Smooth muscle cell (in vitro differentiated cells): ENCODE data around the gene SHD. TPM values are rescaled to one million over a fixed set of nuclear protein-coding genes. Genes with fewer than 3 reads are reported as not detected.
A peak's percentile ranks its signal among the peaks of the same experiment; 100 is the strongest.

Source experiments
- DNase-seq: peaks from one replicate; lab custom pipeline; 2025; ENCODE audit not compliant: unreplicated experiment; lab: John Stamatoyannopoulos, UW
- H2AFZ ChIP-seq: fragments of 200-600 bp; sonication (generic); 2 replicates; pipeline ENCODE4 v1.6.0; 2016; ENCODE audit warnings: antibody characterized with exemption, low read depth, mild to moderate bottlenecking
- H3F3A ChIP-seq: fragments of 200-600 bp; sonication (generic); 2 replicates; pipeline ENCODE4 v1.6.0; 2017; ENCODE audit warnings: antibody characterized with exemption, low read depth
- H3K27ac ChIP-seq: fragments of 200-600 bp; sonication (generic); 2 replicates; pipeline ENCODE4 v1.5.1; 2016; ENCODE audit warnings: low read depth, mild to moderate bottlenecking
- H3K27me3 ChIP-seq: fragments of 200-600 bp; sonication (generic); 2 replicates; pipeline ENCODE4 v1.6.1; 2016; ENCODE audit warnings: low read depth, mild to moderate bottlenecking
- H3K36me3 ChIP-seq: fragments of 200-600 bp; sonication (generic); 2 replicates; pipeline ENCODE4 v1.5.1; 2016; ENCODE audit warnings: low read depth
- H3K4me1 ChIP-seq: fragments of 200-600 bp; sonication (generic); 2 replicates; pipeline ENCODE4 v1.5.1; 2016; ENCODE audit warnings: low read depth
- H3K4me2 ChIP-seq: fragments of 200-600 bp; sonication (generic); 2 replicates; pipeline ENCODE4 v1.6.0; 2016; ENCODE audit warnings: mild to moderate bottlenecking
- H3K4me3 ChIP-seq: fragments of 200-600 bp; sonication (generic); 2 replicates; pipeline ENCODE4 v1.5.1; 2016; ENCODE audit warnings: mild to moderate bottlenecking
- H3K79me2 ChIP-seq: fragments of 200-600 bp; sonication (generic); 2 replicates; pipeline ENCODE4 v1.6.0; 2016; ENCODE audit warnings: low read depth, mild to moderate bottlenecking
- H3K9ac ChIP-seq: fragments of 200-600 bp; sonication (generic); 2 replicates; pipeline ENCODE4 v1.6.0; 2016; ENCODE audit warnings: low read depth
- H3K9me3 ChIP-seq: fragments of 200-600 bp; sonication (generic); replicated peaks from 2 replicates; pipeline ENCODE4 v1.5.1; 2016; ENCODE audit warnings: low read depth
- H4K20me1 ChIP-seq: fragments of 200-600 bp; sonication (generic); 2 replicates; pipeline ENCODE4 v1.6.0; 2016; ENCODE audit warnings: low read depth
- CTCF ChIP-seq: fragments of 200-600 bp; sonication (generic); IDR thresholded peaks from 2 replicates; pipeline ENCODE4 v1.5.1; 2017; ENCODE audit warnings: borderline replicate concordance, mild to moderate bottlenecking, antibody characterized with exemption; ENCODE audit not compliant: insufficient read depth, poor library complexity, severe bottlenecking
- WGBS: methylation state at CpG from one replicate; pipeline ENCODE4 v1.1.7; 2016; ENCODE audit warnings: low lambda C conversion rate; 5-methylcytosine and 5-hydroxymethylcytosine counted together
- polyA plus RNA-seq: library from polyadenylated mRNA; unstranded; fragments of >200 nt; fragmentation: Nextera tagmentation; extraction: Ambion mirVana; gene quantifications from 2 replicates; pipeline ENCODE4 v1.2.1, GENCODE V29; 2016
- total RNA-seq: library from RNA; depleted of rRNA; stranded (reverse); fragments of >200 nt; gene quantifications from 2 replicates; pipeline ENCODE4 v1.2.3, GENCODE V29; 2014

SHD gene
- total and polyA plus RNA-seq, 2 experiments from 2014 or later, result not detected

GRCh38 chr19:4334929-4335570, 56.0 kb downstream of the SHD start:
- DNase-seq, result no peak
- 96% methylated on average over 7 of the region's 7 CpGs for WGBS
- Histone ChIP-seq H3K27me3 (no peaks in the 10 kb centered on the region), H3K79me2 (no peaks in the 10 kb centered on the region), H3K9ac (no peak overlapping the region), H4K20me1 (no peaks in the 10 kb centered on the region), H3K27ac (no peak overlapping the region), H3K36me3 (no peaks in the 10 kb centered on the region), H3K4me1 (no peaks in the 10 kb centered on the region), H2AFZ (no peak overlapping the region), H3K4me3 (no peak overlapping the region), H3K9me3 (no peaks in the 10 kb centered on the region), H3F3A (no peaks in the 10 kb centered on the region), H3K4me2 (no peak overlapping the region)
- TF ChIP-seq CTCF, result no peak

DNA sequence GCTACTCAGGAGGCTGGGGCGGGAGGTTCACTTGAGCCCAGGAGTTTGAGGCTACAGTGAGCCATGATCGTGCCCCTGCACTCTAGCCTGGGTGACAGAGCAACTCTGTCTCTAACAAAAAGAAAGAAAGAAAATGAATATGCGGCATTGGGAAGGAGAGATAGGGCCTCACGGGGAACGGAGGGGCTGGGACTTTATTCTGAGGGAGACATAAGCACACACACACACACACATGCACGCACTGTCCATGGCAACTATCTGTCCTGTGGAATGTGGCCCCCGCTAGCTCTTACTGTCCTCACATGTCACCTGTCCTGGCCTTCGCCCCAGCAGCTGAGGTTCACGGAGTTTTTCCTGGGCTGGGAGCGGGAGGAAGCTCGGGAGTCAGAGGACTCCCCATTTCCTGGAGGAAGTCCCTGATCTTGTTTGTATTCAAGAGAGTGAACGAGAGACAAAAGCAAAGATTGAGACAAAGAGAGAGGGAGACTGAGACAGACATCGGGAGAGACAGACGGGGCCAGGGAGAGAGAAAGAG, 58.9 kb downstream of the SHD start:
- Histone ChIP-seq H3K9me3 (no peaks in the 10 kb centered on the region), H3K4me3 (peak overlapping the region; percentile 51), H2AFZ (peak overlapping the region; percentile 85), H4K20me1 (no peaks in the 10 kb centered on the region), H3K9ac (peak overlapping the region; percentile 55), H3K27me3 (no peaks in the 10 kb centered on the region), H3F3A (no peaks in the 10 kb centered on the region), H3K4me2 (peak overlapping the region; percentile 85), H3K36me3 (no peaks in the 10 kb centered on the region), H3K79me2 (no peaks in the 10 kb centered on the region), H3K27ac (peak overlapping the region; percentile 47), H3K4me1 (peaks cover 5% of the 10 kb centered on the region)
- 35% methylated on average over 14 of the region's 14 CpGs for WGBS
- no peak for DNase-seq
- no peak for TF ChIP-seq CTCF

DNA sequence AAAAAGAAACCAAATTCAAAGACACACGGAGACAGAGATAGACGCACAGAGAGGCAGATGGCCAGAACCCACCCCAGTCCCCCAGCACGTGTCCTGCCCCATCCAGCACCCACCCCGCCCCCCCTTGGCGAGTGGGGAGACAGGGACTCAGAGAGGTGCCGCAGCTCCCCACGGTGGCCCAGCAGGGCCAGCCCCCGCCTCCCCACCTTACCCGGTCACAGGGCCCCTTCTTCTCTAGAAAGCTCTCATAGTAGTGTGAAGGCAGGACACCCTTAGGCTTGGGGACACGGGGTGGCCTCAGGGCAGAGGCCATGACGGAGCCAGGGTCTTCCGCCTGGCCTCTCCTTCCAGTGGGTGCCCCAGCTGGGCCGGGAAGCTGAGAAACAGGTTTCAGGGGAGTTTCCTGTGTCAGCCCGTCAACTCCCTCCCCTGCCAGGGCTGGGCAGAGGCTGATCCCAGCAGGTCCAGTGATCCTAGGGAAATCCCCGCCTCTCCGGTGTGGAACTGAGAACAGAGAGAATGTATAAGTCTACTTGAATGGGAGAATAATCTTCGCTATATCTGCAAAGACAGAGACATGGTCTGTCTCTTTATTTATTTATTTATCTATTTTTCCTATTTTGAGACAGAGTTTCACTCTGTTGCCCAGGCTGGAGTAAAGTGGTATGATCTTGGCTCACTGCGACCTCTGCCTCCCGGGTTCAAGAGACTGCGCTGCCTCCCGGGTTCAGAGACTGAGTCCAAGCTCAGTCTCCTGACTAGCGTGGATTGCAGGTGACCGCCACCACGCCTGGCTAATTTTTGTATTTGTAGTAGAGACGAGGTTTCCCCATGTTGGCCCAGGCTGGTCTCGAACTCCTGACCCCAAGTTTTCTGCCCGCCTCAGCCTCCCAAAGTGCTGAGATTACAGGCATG, 59.6 kb downstream of the SHD start, which contains the start of gene STAP2:
TSS of gene STAP2 (minus strand) at position 387 of the 915 bp plus-strand sequence. CDS start at position 313, 74 bp downstream.
- Histone ChIP-seq H3F3A (no peaks in the 10 kb centered on the region), H3K79me2 (no peaks in the 10 kb centered on the region), H3K36me3 (no peaks in the 10 kb centered on the region), H3K9ac (peak within 1 kb of the TSS; percentile 55), H3K4me1 (peaks cover 5% of the 10 kb centered on the region), H3K4me3 (peak within 1 kb of the TSS; percentile 51), H3K27me3 (no peaks in the 10 kb centered on the region), H4K20me1 (no peaks in the 10 kb centered on the region), H3K27ac (peak within 1 kb of the TSS; percentile 47), H2AFZ (peak within 1 kb of the TSS; percentile 85), H3K9me3 (no peaks in the 10 kb centered on the region), H3K4me2 (peak within 1 kb of the TSS; percentile 85)
- WGBS, result 65% methylated on average over 19 of the region's 27 CpGs
- no peak for TF ChIP-seq CTCF
- no peak for DNase-seq

Other genes starting within 250 kb of the SHD start
- gene ZBTB7A, start 212.4 kb upstream of the SHD start, total RNA-seq, result 13.3 and 16.1 TPM in 2 replicates
- gene ZBTB7A, start 212.4 kb upstream of the SHD start, polyA plus RNA-seq, result 36.0 and 53.4 TPM in 2 replicates
- gene MAP2K2, start 155.1 kb upstream of the SHD start, total RNA-seq, result 79.1 and 90.1 TPM in 2 replicates
- gene MAP2K2, start 155.1 kb upstream of the SHD start, polyA plus RNA-seq, result 186 and 193 TPM in 2 replicates
- not detected in 2 replicates for gene CREB3L3, start 125.6 kb upstream of the SHD start, total RNA-seq
- gene CREB3L3, start 125.6 kb upstream of the SHD start, polyA plus RNA-seq, result not detected in 2 replicates
- 14.2 and 14.5 TPM in 2 replicates for gene SIRT6, start 96.7 kb upstream of the SHD start, total RNA-seq
- 9.2 and 9.4 TPM in 2 replicates for gene SIRT6, start 96.7 kb upstream of the SHD start, polyA plus RNA-seq
- gene ANKRD24, start 96.6 kb upstream of the SHD start, total RNA-seq, result 0.09 TPM in 1 of 2 replicates, not detected in the other
- gene ANKRD24, start 96.6 kb upstream of the SHD start, polyA plus RNA-seq, result 0.70 and 1.5 TPM in 2 replicates
- gene EBI3, start 49.7 kb upstream of the SHD start, total RNA-seq, result 0.18 and 0.40 TPM in 2 replicates
- 3.3 and 3.9 TPM in 2 replicates for gene EBI3, start 49.7 kb upstream of the SHD start, polyA plus RNA-seq
- gene YJU2, start 32.2 kb upstream of the SHD start, total RNA-seq, result 8.7 and 11.6 TPM in 2 replicates
- 12.0 and 16.6 TPM in 2 replicates for gene YJU2, start 32.2 kb upstream of the SHD start, polyA plus RNA-seq
- gene TMIGD2, start 23.1 kb downstream of the SHD start, total RNA-seq, result not detected in 2 replicates
- gene TMIGD2, start 23.1 kb downstream of the SHD start, polyA plus RNA-seq, result not detected in 2 replicates
- 6.9 and 9.9 TPM in 2 replicates for gene FSD1, start 25.3 kb downstream of the SHD start, total RNA-seq
- gene FSD1, start 25.3 kb downstream of the SHD start, polyA plus RNA-seq, result 16.0 and 16.5 TPM in 2 replicates
- 10.7 and 13.0 TPM in 2 replicates for gene STAP2, start 59.6 kb downstream of the SHD start, total RNA-seq
- 8.3 and 26.5 TPM in 2 replicates for gene STAP2, start 59.6 kb downstream of the SHD start, polyA plus RNA-seq
- 2.4 and 3.9 TPM in 2 replicates for gene MPND, start 64.3 kb downstream of the SHD start, total RNA-seq
- gene MPND, start 64.3 kb downstream of the SHD start, polyA plus RNA-seq, result 10.9 and 14.6 TPM in 2 replicates
- gene SH3GL1, start 121.3 kb downstream of the SHD start, total RNA-seq, result 50.1 and 52.9 TPM in 2 replicates
- 120 and 132 TPM in 2 replicates for gene SH3GL1, start 121.3 kb downstream of the SHD start, polyA plus RNA-seq
- gene CHAF1A, start 123.4 kb downstream of the SHD start, total RNA-seq, result 3.8 and 14.7 TPM in 2 replicates
- 11.4 and 14.8 TPM in 2 replicates for gene CHAF1A, start 123.4 kb downstream of the SHD start, polyA plus RNA-seq
- 49.4 and 50.7 TPM in 2 replicates for gene UBXN6, start 178.5 kb downstream of the SHD start, total RNA-seq
- gene UBXN6, start 178.5 kb downstream of the SHD start, polyA plus RNA-seq, result 44.8 and 51.3 TPM in 2 replicates
- 27.9 and 37.0 TPM in 2 replicates for gene HDGFL2, start 193.0 kb downstream of the SHD start, total RNA-seq
- gene HDGFL2, start 193.0 kb downstream of the SHD start, polyA plus RNA-seq, result 89.1 and 94.1 TPM in 2 replicates
- gene PLIN4, start 239.2 kb downstream of the SHD start, total RNA-seq, result 0.09 TPM in 1 of 2 replicates, not detected in the other
- 0.23 and 0.93 TPM in 2 replicates for gene PLIN4, start 239.2 kb downstream of the SHD start, polyA plus RNA-seq